ENCODE results near the gene LAMA3.
"Not testable (repeated sequence)": the region's sequence is repeated elsewhere in the genome, so short reads cannot be mapped to it uniquely, and the experiment has no call there.

Gene LAMA3

GRCh38 chr18:23737578-23737977 is 48.3 kb downstream of the LAMA3 start:
- peaks cover 7% of the 10 kb centered on the region for H3K27me3 ChIP-seq (ENCODE audit: insufficient read depth, low read length)
- no peaks in the 10 kb centered on the region for H3K9me3 ChIP-seq (ENCODE audit: low read length)
- no peak overlapping the region for H2AFZ ChIP-seq (ENCODE audit: low read depth, low read length)
- H3K36me3 ChIP-seq (ENCODE audit: insufficient read depth, low read length): no peaks in the 10 kb centered on the region
- H3K4me1 ChIP-seq (ENCODE audit: insufficient read depth, low read length): no peaks in the 10 kb centered on the region
- no peak overlapping the region for H3K4me3 ChIP-seq (ENCODE audit: low read length)

GRCh38 chr18:23738151-23738550 is 48.9 kb downstream of the LAMA3 start:
- Histone ChIP-seq H2AFZ (ENCODE audit: low read depth, low read length) (no peak overlapping the region), H3K27me3 (ENCODE audit: insufficient read depth, low read length) (peaks cover 5% of the 10 kb centered on the region), H3K9me3 (ENCODE audit: low read length) (no peaks in the 10 kb centered on the region), H3K4me3 (ENCODE audit: low read length) (no peak overlapping the region), H3K4me1 (ENCODE audit: insufficient read depth, low read length) (no peaks in the 10 kb centered on the region), H3K36me3 (ENCODE audit: insufficient read depth, low read length) (no peaks in the 10 kb centered on the region)

- Histone ChIP-seq H2AFZ (ENCODE audit: low read depth, low read length) (no peak overlapping the region), H3K36me3 (ENCODE audit: insufficient read depth, low read length) (no peaks in the 10 kb centered on the region), H3K4me1 (ENCODE audit: insufficient read depth, low read length) (no peaks in the 10 kb centered on the region), H3K9me3 (ENCODE audit: low read length) (no peaks in the 10 kb centered on the region), H3K4me3 (ENCODE audit: low read length) (no peak overlapping the region), H3K27me3 (ENCODE audit: insufficient read depth, low read length) (peaks cover 5% of the 10 kb centered on the region)
These were observed 49.3 kb downstream of the LAMA3 start for GRCh38 chr18:23738575-23738974.

GRCh38 chr18:23740105-23740830 is 51.0 kb downstream of the LAMA3 start:
- H3K4me3 ChIP-seq (ENCODE audit: low read length): no peak overlapping the region
- H3K36me3 ChIP-seq (ENCODE audit: insufficient read depth, low read length): no peaks in the 10 kb centered on the region
- H2AFZ ChIP-seq (ENCODE audit: low read depth, low read length): no peak overlapping the region
- no peaks in the 10 kb centered on the region for H3K9me3 ChIP-seq (ENCODE audit: low read length)
- H3K27me3 ChIP-seq (ENCODE audit: insufficient read depth, low read length): peaks cover 5% of the 10 kb centered on the region
- H3K4me1 ChIP-seq (ENCODE audit: insufficient read depth, low read length): no peaks in the 10 kb centered on the region

GRCh38 chr18:23741967-23742366 is 52.7 kb downstream of the LAMA3 start:
- H3K9me3 ChIP-seq (ENCODE audit: low read length); H3K4me1 ChIP-seq (ENCODE audit: insufficient read depth, low read length); H3K4me3 ChIP-seq (ENCODE audit: low read length); H3K27me3 ChIP-seq (ENCODE audit: insufficient read depth, low read length); H3K36me3 ChIP-seq (ENCODE audit: insufficient read depth, low read length); H2AFZ ChIP-seq (ENCODE audit: low read depth, low read length): not testable (repeated sequence)

GRCh38 chr18:23743733-23744333 is 54.6 kb downstream of the LAMA3 start:
- Histone ChIP-seq H2AFZ (ENCODE audit: low read depth, low read length) (no peak overlapping the region), H3K4me1 (ENCODE audit: insufficient read depth, low read length) (no peaks in the 10 kb centered on the region), H3K27me3 (ENCODE audit: insufficient read depth, low read length) (peaks cover 1% of the 10 kb centered on the region), H3K9me3 (ENCODE audit: low read length) (no peaks in the 10 kb centered on the region), H3K36me3 (ENCODE audit: insufficient read depth, low read length) (no peaks in the 10 kb centered on the region), H3K4me3 (ENCODE audit: low read length) (no peak overlapping the region)

- Histone ChIP-seq H3K27me3 (ENCODE audit: insufficient read depth, low read length) (no peaks in the 10 kb centered on the region), H3K36me3 (ENCODE audit: insufficient read depth, low read length) (no peaks in the 10 kb centered on the region), H3K4me3 (ENCODE audit: low read length) (no peak overlapping the region), H3K4me1 (ENCODE audit: insufficient read depth, low read length) (no peaks in the 10 kb centered on the region), H3K9me3 (ENCODE audit: low read length) (no peaks in the 10 kb centered on the region), H2AFZ (ENCODE audit: low read depth, low read length) (no peak overlapping the region)
These were observed 56.1 kb downstream of the LAMA3 start for GRCh38 chr18:23745366-23745765.

- H2AFZ ChIP-seq (ENCODE audit: low read depth, low read length): no peak overlapping the region
These were observed 57.6 kb downstream of the LAMA3 start for GRCh38 chr18:23746851-23747250.

GRCh38 chr18:23752363-23752762 is 63.1 kb downstream of the LAMA3 start:
- H2AFZ ChIP-seq (ENCODE audit: low read depth, low read length): no peak overlapping the region
- H3K4me1 ChIP-seq (ENCODE audit: insufficient read depth, low read length): peaks cover 2% of the 10 kb centered on the region
- H3K9me3 ChIP-seq (ENCODE audit: low read length): no peaks in the 10 kb centered on the region
- H3K36me3 ChIP-seq (ENCODE audit: insufficient read depth, low read length): no peaks in the 10 kb centered on the region
- no peak overlapping the region for H3K4me3 ChIP-seq (ENCODE audit: low read length)
- H3K27me3 ChIP-seq (ENCODE audit: insufficient read depth, low read length): no peaks in the 10 kb centered on the region

More at GRCh38 chr18:23746851-23747250, 57.6 kb downstream of the LAMA3 start:
- Histone ChIP-seq H3K4me3 (ENCODE audit: low read length) (no peak overlapping the region), H3K36me3 (ENCODE audit: insufficient read depth, low read length) (no peaks in the 10 kb centered on the region), H3K9me3 (ENCODE audit: low read length) (no peaks in the 10 kb centered on the region), H3K4me1 (ENCODE audit: insufficient read depth, low read length) (no peaks in the 10 kb centered on the region), H3K27me3 (ENCODE audit: insufficient read depth, low read length) (no peaks in the 10 kb centered on the region)

- no peaks in the 10 kb centered on the region for H3K27me3 ChIP-seq (ENCODE audit: insufficient read depth, low read length)
- H3K4me1 ChIP-seq (ENCODE audit: insufficient read depth, low read length): peaks cover 2% of the 10 kb centered on the region
- no peak overlapping the region for H3K4me3 ChIP-seq (ENCODE audit: low read length)
- no peak overlapping the region for H2AFZ ChIP-seq (ENCODE audit: low read depth, low read length)
- H3K36me3 ChIP-seq (ENCODE audit: insufficient read depth, low read length): no peaks in the 10 kb centered on the region
- no peaks in the 10 kb centered on the region for H3K9me3 ChIP-seq (ENCODE audit: low read length)
These were observed 63.5 kb downstream of the LAMA3 start for GRCh38 chr18:23752796-23753195.

GRCh38 chr18:23756590-23757436 is 67.6 kb downstream of the LAMA3 start:
- H3K4me3 ChIP-seq (ENCODE audit: low read length): no peak overlapping the region
- H3K27me3 ChIP-seq (ENCODE audit: insufficient read depth, low read length): no peaks in the 10 kb centered on the region
- H3K9me3 ChIP-seq (ENCODE audit: low read length): no peaks in the 10 kb centered on the region
- no peaks in the 10 kb centered on the region for H3K36me3 ChIP-seq (ENCODE audit: insufficient read depth, low read length)
- H3K4me1 ChIP-seq (ENCODE audit: insufficient read depth, low read length): peaks cover 2% of the 10 kb centered on the region
- H2AFZ ChIP-seq (ENCODE audit: low read depth, low read length): no peak overlapping the region

GRCh38 chr18:23757437-23757733 is 68.1 kb downstream of the LAMA3 start:
- Histone ChIP-seq H3K27me3 (ENCODE audit: insufficient read depth, low read length) (no peaks in the 10 kb centered on the region), H3K4me1 (ENCODE audit: insufficient read depth, low read length) (peaks cover 2% of the 10 kb centered on the region), H3K4me3 (ENCODE audit: low read length) (no peak overlapping the region), H3K9me3 (ENCODE audit: low read length) (no peaks in the 10 kb centered on the region), H2AFZ (ENCODE audit: low read depth, low read length) (no peak overlapping the region), H3K36me3 (ENCODE audit: insufficient read depth, low read length) (no peaks in the 10 kb centered on the region)

GRCh38 chr18:23758281-23758680 is 69.0 kb downstream of the LAMA3 start:
- no peak overlapping the region for H2AFZ ChIP-seq (ENCODE audit: low read depth, low read length)
- no peak overlapping the region for H3K4me3 ChIP-seq (ENCODE audit: low read length)
- H3K4me1 ChIP-seq (ENCODE audit: insufficient read depth, low read length): no peaks in the 10 kb centered on the region
- H3K36me3 ChIP-seq (ENCODE audit: insufficient read depth, low read length): no peaks in the 10 kb centered on the region
- H3K27me3 ChIP-seq (ENCODE audit: insufficient read depth, low read length): no peaks in the 10 kb centered on the region
- H3K9me3 ChIP-seq (ENCODE audit: low read length): no peaks in the 10 kb centered on the region

Data from neuron (in vitro differentiated cells).